ENCODE measurements around the gene MED13L. TPM values are rescaled to one million over a fixed set of nuclear protein-coding genes. Genes with fewer than 3 reads are reported as not detected.

Gene MED13L
- 24.2 to 32.6 TPM (median 29.5 TPM) in 5 replicates for total RNA-seq (2022; extraction: Qiagen RNA extraction; ENCODE audit: low read depth)

DNA sequence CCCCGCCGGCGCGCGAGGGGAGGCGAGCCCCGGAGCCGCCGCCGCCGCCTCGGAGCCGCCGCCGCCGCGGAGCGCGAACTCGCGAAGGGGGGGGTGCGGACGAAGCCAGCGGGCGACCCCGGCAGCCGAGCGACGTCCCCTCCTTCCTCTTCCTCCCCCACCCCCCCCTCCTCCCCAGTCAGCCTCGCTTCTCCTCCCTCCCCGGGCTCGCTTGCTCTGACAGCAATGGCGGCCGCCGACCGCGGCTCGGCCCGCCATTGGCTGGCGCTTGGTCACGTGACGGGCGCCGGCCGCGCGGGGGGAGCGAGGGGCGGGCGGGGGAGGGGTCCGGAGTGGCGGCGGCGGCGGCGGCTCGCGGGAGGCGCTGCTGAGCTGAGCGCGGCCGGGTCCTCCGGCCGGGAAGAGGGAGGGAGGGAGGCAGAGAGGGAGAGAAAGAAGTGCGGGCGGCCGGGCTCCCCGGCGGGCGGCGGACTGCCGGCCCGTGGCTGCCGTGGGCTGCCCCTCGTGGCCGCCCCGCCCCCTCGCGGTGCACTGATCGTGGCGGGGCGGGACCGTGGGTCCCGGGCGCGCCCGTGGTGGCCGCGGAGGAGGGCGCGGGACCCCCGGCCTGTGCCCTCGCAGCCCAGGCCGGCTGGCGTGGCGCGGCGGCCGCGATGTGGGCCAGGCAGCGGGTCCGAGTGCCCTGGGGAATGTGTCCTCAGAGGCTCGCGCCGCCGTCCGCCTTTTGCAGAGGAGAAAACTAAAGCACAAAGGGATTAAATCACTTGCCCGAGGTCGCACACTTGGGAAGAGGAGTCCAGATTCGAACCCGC lies at the start of gene MED13L:
Gene MED13L, minus strand, starts transcription at position 227 of the 812 bp plus-strand sequence. CDS start 562 bp downstream, outside the sequence.

